Neural crest cell (in vitro differentiated cells): ENCODE data around the gene SYNJ2. TPM values are rescaled to one million over a fixed set of nuclear protein-coding genes. Genes with fewer than 3 reads are reported as not detected.

Source experiments
- DNase-seq: peaks from one replicate; pipeline ENCODE4 v3.0.0; 2021; ENCODE audit warnings: low read depth, mixed read lengths, low spot score
- H3K27ac Mint-ChIP-seq: one replicate; pipeline ENCODE4 v1.8.0; 2021; ENCODE audit warnings: mild to moderate bottlenecking, mixed read lengths; ENCODE audit not compliant: unreplicated experiment
- H3K27me3 Mint-ChIP-seq: 2 replicates; pipeline ENCODE4 v1.8.0; 2021; ENCODE audit warnings: low read depth, mild to moderate bottlenecking, mixed read lengths
- H3K36me3 Mint-ChIP-seq: 2 replicates; pipeline ENCODE4 v1.8.0; 2021; ENCODE audit warnings: low read depth, mild to moderate bottlenecking, mixed read lengths
- H3K4me1 Mint-ChIP-seq: 2 replicates; pipeline ENCODE4 v1.8.0; 2021; ENCODE audit warnings: mixed read lengths
- H3K4me3 Mint-ChIP-seq: one replicate; pipeline ENCODE4 v1.8.0; 2021; ENCODE audit warnings: mild to moderate bottlenecking, mixed read lengths
- H3K9me3 Mint-ChIP-seq: 2 replicates; pipeline ENCODE4 v1.8.0; 2021; ENCODE audit warnings: mixed read lengths
- CTCF ChIP-seq: fragments of 200-600 bp; sonication (generic); conservative IDR thresholded peaks from 2 replicates; pipeline ENCODE4 v1.5.0; 2021; ENCODE audit warnings: antibody characterized with exemption, mild to moderate bottlenecking
- total RNA-seq: library from RNA; stranded (reverse); gene quantifications from 2 replicates; pipeline ENCODE4 v1.2.1, GENCODE V29; 2021

Gene SYNJ2
- total RNA-seq, 1 donor from 2014 or later = 2.9 TPM

- no peaks in the 10 kb centered on the region for H3K36me3 Mint-ChIP-seq
- peak overlapping the region; percentile 86 for H3K4me3 Mint-ChIP-seq
- no peak overlapping the region for H3K27ac Mint-ChIP-seq
- H3K9me3 Mint-ChIP-seq = no peaks in the 10 kb centered on the region
- no peak for DNase-seq
- peaks cover 74% of the 10 kb centered on the region for H3K27me3 Mint-ChIP-seq
- H3K4me1 Mint-ChIP-seq = peaks cover 8% of the 10 kb centered on the region
- TF ChIP-seq CTCF = no peak
These were observed 469 bp downstream of the SYNJ2 start for GRCh38 chr6:157982102-157982562.

GRCh38 chr6:157982563-157983405 is 1.1 kb downstream of the SYNJ2 start:
- H3K4me1 Mint-ChIP-seq = peaks cover 8% of the 10 kb centered on the region
- peak; percentile 44 for TF ChIP-seq CTCF

GRCh38 chr6:157983406-157984119 is 1.9 kb downstream of the SYNJ2 start:
- Mint-ChIP-seq H3K4me1 (peaks cover 8% of the 10 kb centered on the region), H3K27me3 (peaks cover 61% of the 10 kb centered on the region), H3K4me3 (peak overlapping the region; percentile 86), H3K9me3 (no peaks in the 10 kb centered on the region), H3K36me3 (no peaks in the 10 kb centered on the region), H3K27ac (no peak overlapping the region)
- no peak for DNase-seq
- TF ChIP-seq CTCF = no peak

More at GRCh38 chr6:157982563-157983405, 1.1 kb downstream of the SYNJ2 start:
- H3K27ac Mint-ChIP-seq = no peak overlapping the region
- H3K27me3 Mint-ChIP-seq = peaks cover 69% of the 10 kb centered on the region
- H3K36me3 Mint-ChIP-seq = no peaks in the 10 kb centered on the region
- no peak for DNase-seq
- H3K9me3 Mint-ChIP-seq = no peaks in the 10 kb centered on the region
- peak overlapping the region; percentile 86 for H3K4me3 Mint-ChIP-seq

- Mint-ChIP-seq H3K4me3 (peak overlapping the region; percentile 41), H3K9me3 (no peaks in the 10 kb centered on the region), H3K36me3 (no peaks in the 10 kb centered on the region), H3K27me3 (peaks cover 61% of the 10 kb centered on the region), H3K27ac (no peak overlapping the region), H3K4me1 (peaks cover 8% of the 10 kb centered on the region)
- no peak for TF ChIP-seq CTCF
- DNase-seq = no peak
These were observed 2.5 kb downstream of the SYNJ2 start for GRCh38 chr6:157984128-157984527.

- no peak overlapping the region for H3K27ac Mint-ChIP-seq
- TF ChIP-seq CTCF = no peak
- no peaks in the 10 kb centered on the region for H3K9me3 Mint-ChIP-seq
- H3K36me3 Mint-ChIP-seq = no peaks in the 10 kb centered on the region
- peaks cover 8% of the 10 kb centered on the region for H3K4me1 Mint-ChIP-seq
- no peak for DNase-seq
- H3K27me3 Mint-ChIP-seq = peaks cover 58% of the 10 kb centered on the region
- H3K4me3 Mint-ChIP-seq = no peak overlapping the region
These were observed 3.1 kb downstream of the SYNJ2 start for GRCh38 chr6:157984686-157985225.
